ENCODE data around the gene SKOR1.

Gene SKOR1

DNA sequence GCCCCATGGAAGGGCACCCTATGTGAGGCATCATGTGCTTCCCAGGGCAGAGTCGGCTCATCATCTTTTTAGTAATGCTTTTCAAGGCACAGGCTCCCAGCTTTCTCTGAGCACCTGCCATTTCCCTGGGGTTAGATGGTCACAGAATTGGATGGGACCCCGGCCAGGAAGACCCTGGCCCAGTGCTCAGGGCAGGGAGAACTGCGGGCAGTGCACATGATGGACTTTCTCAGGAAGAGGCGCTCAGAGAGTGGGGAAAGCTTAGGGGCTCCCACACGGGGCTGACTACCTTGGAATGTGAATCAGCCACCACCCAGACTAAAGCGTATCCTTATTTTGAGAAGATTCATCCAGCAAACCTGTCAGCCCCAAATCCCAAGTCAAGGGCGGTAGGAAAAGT, 16.5 kb upstream of the SKOR1 start:
- TF ChIP-seq, protein P1, sequence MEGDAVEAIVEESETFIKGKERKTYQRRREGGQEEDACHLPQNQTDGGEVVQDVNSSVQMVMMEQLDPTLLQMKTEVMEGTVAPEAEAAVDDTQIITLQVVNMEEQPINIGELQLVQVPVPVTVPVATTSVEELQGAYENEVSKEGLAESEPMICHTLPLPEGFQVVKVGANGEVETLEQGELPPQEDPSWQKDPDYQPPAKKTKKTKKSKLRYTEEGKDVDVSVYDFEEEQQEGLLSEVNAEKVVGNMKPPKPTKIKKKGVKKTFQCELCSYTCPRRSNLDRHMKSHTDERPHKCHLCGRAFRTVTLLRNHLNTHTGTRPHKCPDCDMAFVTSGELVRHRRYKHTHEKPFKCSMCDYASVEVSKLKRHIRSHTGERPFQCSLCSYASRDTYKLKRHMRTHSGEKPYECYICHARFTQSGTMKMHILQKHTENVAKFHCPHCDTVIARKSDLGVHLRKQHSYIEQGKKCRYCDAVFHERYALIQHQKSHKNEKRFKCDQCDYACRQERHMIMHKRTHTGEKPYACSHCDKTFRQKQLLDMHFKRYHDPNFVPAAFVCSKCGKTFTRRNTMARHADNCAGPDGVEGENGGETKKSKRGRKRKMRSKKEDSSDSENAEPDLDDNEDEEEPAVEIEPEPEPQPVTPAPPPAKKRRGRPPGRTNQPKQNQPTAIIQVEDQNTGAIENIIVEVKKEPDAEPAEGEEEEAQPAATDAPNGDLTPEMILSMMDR (IDR thresholded peaks at IDR 0.05): no peak
- Histone ChIP-seq H3K27ac (no peak overlapping the region), H3K4me3 (no peak overlapping the region)
- peak; percentile 54 for DNase-seq (ENCODE audit: low spot score)

DNA sequence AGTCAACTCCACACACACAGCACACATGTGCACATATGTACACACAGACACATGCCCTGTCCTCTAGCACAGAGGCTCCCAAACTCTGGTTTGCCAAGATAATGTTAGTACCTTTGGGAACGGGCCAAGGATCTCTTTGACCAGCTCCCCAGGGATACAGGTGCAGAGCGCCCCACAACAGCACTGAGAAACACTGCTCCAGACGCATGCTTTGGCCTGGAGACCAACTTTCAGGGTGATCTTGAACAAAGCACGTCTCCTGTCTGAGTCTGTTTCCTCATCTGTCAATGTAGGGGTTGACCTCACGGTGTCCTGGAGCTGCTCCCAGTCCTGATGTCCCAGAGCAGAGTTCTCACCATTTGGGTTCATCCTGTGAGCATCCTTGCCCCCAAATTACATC, 15.9 kb upstream of the SKOR1 start:
- TF ChIP-seq, protein P1 (IDR thresholded peaks at IDR 0.05): no peak

DNA sequence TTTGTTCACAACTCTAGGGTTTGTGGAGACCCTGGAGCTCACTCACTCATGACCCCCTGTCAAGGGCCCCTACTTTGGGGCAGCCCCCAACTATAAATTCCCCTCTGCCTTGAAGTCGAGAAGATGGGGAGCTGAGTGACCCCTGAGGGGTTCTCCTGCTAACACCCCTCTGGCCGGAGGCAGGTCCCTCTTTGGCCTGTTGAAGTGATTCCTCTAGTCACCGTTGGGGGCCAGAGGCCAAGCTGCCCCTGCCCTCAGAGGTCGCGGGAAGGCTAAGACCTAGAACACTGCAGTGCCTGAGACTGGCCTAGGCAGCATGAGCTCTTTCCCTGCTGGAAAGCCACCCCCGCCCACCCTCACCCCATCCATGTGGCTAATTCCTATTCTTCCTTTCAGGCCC, 15.4 kb upstream of the SKOR1 start:
- TF ChIP-seq, protein P1 (IDR thresholded peaks at IDR 0.05): no peak
- no peak for DNase-seq (ENCODE audit: low spot score)
- Histone ChIP-seq H3K4me3 (no peak overlapping the region), H3K27ac (no peak overlapping the region)

More for the DNA sequence above, 15.9 kb upstream of the SKOR1 start:
- DNase-seq (ENCODE audit: low spot score): no peak
- no peak overlapping the region for H3K4me3 ChIP-seq
- no peak overlapping the region for H3K27ac ChIP-seq

GRCh38 chr15:67812241-67812644, 13.1 kb upstream of the SKOR1 start:
- peak; percentile 24 for DNase-seq (ENCODE audit: low spot score)
- TF ChIP-seq, protein P1 (IDR thresholded peaks at IDR 0.05): no peak
- no peak overlapping the region for H3K4me3 ChIP-seq
- no peak overlapping the region for H3K27ac ChIP-seq

DNA sequence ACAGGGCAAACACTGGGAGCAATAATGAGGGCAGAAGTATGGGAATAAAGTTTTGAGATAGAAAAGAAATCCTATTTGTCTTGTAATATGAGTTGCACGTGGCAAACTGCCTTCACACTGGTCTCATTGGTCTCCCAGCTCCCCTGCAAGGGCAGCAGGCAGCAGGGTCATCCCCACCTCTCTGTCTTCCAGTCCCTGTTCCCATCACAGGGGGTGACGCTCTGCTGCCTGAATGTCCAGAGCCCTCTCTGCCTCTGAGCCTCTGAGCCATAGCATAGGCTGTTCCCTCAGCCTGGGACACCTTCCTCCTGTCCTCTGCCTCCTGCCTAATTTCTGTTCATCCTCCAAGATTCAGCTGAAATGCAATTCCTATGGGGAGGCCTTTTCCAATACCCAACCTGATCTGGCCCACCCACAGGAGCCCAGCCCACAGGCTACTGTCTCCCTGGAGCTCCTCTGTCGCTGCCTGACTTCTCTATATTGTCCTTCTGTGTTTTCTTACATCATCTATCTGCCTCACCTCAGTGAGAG, 12.1 kb upstream of the SKOR1 start:
- TF ChIP-seq, protein P1 (IDR thresholded peaks at IDR 0.05): no peak
- DNase-seq (ENCODE audit: low spot score): no peak
- no peak overlapping the region for H3K4me3 ChIP-seq
- no peak overlapping the region for H3K27ac ChIP-seq

GRCh38 chr15:67815036-67815592, 10.2 kb upstream of the SKOR1 start:
- Histone ChIP-seq H3K4me3 (no peak overlapping the region), H3K27ac (no peak overlapping the region)
- DNase-seq (ENCODE audit: low spot score): no peak
- TF ChIP-seq, protein P1 (IDR thresholded peaks at IDR 0.05): no peak

DNA sequence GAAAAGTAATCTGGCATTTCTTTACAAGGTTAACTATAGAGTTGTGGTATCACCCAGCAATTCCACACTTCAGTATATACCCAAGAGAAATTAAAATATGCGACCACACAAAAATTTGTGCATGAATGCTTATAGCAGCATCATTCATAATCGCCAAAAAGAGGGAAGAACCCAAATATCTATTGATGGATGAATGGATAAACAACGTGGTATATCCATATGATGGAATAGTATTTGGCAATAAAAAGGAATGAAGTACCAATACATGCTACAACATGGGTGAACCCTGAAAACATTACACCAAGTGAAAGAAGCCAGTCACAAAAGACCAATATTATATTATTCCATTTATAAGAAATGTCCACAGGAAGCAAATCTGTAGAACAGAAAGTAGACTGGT, 8.6 kb upstream of the SKOR1 start:
- TF ChIP-seq, protein P1 (IDR thresholded peaks at IDR 0.05): no peak
- DNase-seq (ENCODE audit: low spot score): no peak
- Histone ChIP-seq H3K4me3 (no peak overlapping the region), H3K27ac (no peak overlapping the region)

Data from coronary artery (tissue), 2 donors.